ENCODE measurements around the gene PAPSS1.

The PAPSS1 gene

GRCh38 chr4:107635735-107636134 lies 84.3 kb downstream of the PAPSS1 start:
- H3K27ac ChIP-seq, result no peak overlapping the region
- DNase-seq (ENCODE audit: low read depth, low spot score), result no peak

GRCh38 chr4:107631560-107631959 lies 88.5 kb downstream of the PAPSS1 start:
- no peak for DNase-seq (ENCODE audit: low read depth, low spot score)
- no peak overlapping the region for H3K27ac ChIP-seq

DNA sequence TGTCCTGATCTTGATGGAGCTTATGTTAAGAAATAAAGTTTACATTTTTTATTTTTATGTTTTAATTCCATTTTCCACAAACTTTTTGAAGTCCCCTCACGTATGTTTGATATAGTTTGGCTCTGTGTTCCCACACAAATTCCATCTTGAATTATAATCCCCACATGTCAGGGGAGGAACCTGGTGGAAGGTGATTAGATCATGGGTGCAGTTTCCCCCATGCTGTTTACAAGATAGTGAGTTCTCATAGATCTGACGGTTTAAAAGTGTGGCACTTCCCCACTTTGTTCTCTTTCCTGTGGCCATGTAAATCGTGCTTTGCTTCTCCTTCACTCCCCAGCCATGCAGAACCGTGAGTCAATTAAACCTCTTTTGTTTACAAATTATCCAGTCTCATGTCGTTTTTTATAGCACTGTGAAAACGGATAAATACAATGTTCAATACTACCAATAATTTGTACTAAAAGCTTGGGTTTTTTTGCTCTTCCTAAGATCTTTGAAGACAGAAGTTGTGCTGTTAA lies 89.8 kb downstream of the PAPSS1 start:
- DNase-seq (ENCODE audit: low read depth, low spot score), result no peak
- H3K27ac ChIP-seq, result no peak overlapping the region

DNA sequence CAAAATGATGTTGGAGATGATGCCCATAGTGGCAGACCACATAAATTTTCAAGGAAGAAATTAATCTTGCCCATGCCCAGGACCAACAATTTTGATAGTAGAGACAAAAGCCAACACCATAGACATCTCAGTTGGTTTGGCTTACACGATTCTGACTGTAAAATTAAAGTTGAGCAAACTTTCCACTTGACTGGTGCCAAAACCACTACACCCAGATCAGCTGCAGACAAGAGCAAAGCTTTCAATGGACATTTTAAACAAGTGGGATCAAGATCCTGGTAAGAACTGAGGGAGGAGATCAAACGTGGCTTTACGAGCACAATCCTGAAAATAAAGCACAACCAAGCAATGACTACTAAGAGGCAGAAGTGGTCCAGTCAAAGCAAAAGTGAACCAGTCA lies 90.7 kb downstream of the PAPSS1 start:
- no peak for DNase-seq (ENCODE audit: low read depth, low spot score)
- H3K27ac ChIP-seq, result no peak overlapping the region

DNA sequence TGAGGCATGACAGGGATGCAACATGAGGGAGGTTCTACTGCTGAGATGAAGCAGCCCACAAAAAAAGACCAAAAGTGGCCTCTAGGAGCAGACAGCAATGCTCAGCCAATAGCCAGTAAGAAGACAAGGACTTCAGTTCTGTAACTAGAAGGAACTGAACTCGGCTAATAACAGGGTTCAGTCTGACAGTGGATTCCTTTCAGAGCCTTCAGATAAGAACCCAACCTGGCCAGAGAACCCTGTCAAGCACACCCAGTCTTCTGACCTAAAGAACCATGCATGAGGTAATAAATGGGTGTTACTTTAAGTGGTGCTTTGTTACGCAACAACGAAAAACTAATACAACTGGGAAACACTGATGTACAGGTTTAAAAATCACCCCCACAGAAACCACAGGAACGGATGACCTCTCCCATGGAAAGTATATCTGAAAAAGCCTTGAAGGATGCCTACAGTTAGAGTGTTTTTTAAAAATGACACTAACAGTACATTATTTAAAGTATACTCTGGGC lies 94.6 kb downstream of the PAPSS1 start:
- no peak overlapping the region for H3K27ac ChIP-seq
- DNase-seq (ENCODE audit: low read depth, low spot score), result no peak

GRCh38 chr4:107624024-107624423 lies 96.0 kb downstream of the PAPSS1 start:
- H3K27ac ChIP-seq, result no peak overlapping the region
- no peak for DNase-seq (ENCODE audit: low read depth, low spot score)

- no peak for DNase-seq (ENCODE audit: low read depth, low spot score)
- H3K27ac ChIP-seq, result no peak overlapping the region
These were observed 98.0 kb downstream of the PAPSS1 start for GRCh38 chr4:107622006-107622405.

- no peak overlapping the region for H3K27ac ChIP-seq
- no peak for DNase-seq (ENCODE audit: low read depth, low spot score)
These were observed 100.3 kb downstream of the PAPSS1 start for GRCh38 chr4:107619731-107620130.

- DNase-seq (ENCODE audit: low read depth, low spot score), result no peak
- no peak overlapping the region for H3K27ac ChIP-seq
These were observed 101.0 kb downstream of the PAPSS1 start for GRCh38 chr4:107619066-107619465.

DNA sequence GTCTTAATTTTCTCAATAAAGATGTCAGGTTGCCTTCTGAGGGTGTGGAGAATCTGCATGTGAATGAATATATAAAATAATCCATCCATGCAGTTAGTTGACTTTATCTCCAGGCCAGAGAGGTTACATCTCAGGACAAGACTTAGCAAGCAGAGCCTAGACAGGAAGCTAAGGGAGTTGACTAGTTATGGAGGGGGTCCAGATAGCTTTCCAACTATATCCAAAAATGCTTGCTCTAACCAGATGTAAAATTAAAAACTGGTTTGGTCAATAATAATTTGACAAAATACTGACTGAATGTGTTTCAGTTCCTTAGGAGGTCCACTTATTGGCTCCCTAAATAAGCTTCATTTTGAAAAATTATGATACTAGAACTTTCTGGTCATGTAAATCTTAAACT lies 101.4 kb downstream of the PAPSS1 start:
- no peak for DNase-seq (ENCODE audit: low read depth, low spot score)
- no peak overlapping the region for H3K27ac ChIP-seq

DNA sequence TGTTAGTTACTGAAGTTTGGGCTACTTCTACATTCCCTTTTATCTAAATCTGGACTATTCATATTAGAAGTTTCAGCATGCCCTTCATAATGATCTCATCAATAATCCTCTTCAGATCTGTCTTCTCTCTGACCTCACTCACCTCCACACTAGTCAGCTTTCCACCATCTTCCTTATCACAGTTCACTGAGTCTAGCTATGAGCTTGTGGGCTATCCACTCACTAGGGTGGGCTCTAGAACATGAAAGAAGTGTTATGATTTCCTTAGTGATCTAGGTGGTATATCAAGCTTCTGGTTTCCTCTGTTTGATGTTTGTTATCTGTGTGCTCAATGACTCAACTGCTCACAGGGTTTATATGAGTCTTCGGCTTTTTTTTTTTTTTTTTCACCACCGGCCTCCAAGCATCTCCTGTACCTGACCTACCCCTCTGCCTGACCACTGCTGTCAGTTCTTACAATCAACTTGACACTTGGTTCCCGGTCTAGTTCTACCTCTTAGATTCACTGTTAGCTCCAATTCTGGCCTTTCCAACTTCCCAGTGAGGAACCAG lies 103.1 kb downstream of the PAPSS1 start:
- H3K27ac ChIP-seq, result no peak overlapping the region
- no peak for DNase-seq (ENCODE audit: low read depth, low spot score)

GRCh38 chr4:107615809-107616208 lies 104.2 kb downstream of the PAPSS1 start:
- no peak for DNase-seq (ENCODE audit: low read depth, low spot score)
- no peak overlapping the region for H3K27ac ChIP-seq

- DNase-seq (ENCODE audit: low read depth, low spot score), result no peak
- H3K27ac ChIP-seq, result no peak overlapping the region
These were observed 116.6 kb downstream of the PAPSS1 start for GRCh38 chr4:107603430-107603829.

DNA sequence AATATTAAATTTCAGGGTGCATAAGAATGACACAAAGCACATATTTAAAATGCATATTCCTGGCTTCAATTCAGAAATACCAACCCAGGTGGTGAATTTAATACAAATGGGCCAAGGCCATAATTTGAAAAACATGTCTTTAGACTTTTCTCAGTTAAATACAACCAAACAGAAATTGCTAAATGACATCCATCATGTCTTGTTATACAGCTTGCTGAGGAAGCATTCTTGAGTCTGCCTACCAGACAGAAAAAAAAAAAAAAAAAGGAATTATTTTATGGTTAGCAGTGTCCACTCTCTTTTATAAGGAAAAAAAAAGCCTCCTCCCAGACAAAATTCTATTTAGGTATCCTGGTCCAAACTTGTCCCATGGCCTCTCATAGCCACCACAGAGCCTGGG lies 119.1 kb downstream of the PAPSS1 start:
- no peak overlapping the region for H3K27ac ChIP-seq
- DNase-seq (ENCODE audit: low read depth, low spot score), result no peak

GRCh38 chr4:107600436-107600835 lies 119.6 kb downstream of the PAPSS1 start:
- H3K27ac ChIP-seq, result no peak overlapping the region
- DNase-seq (ENCODE audit: low read depth, low spot score), result no peak

- DNase-seq (ENCODE audit: low read depth, low spot score), result no peak
- no peak overlapping the region for H3K27ac ChIP-seq
These were observed 120.2 kb downstream of the PAPSS1 start for GRCh38 chr4:107599841-107600240.

DNA sequence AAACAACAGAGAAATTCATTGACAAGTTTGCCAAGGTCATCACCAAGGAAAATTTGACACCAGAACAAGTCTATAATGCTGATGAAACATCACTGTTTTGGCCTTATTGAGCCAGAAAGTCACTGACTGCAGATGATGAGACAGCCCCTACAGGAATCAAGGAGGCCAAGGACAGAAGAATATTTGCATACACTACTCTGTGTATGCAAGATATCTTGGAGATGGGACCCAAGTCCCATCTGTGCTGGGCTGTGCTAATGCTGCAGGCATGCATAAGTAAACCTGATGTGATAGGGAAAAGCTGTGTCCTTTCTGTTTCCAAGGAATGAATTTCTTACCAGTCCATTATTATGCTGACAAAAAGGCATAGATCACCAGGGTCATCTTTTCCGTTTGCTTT lies 126.8 kb downstream of the PAPSS1 start:
- no peak overlapping the region for H3K27ac ChIP-seq
- no peak for DNase-seq (ENCODE audit: low read depth, low spot score)

DNA sequence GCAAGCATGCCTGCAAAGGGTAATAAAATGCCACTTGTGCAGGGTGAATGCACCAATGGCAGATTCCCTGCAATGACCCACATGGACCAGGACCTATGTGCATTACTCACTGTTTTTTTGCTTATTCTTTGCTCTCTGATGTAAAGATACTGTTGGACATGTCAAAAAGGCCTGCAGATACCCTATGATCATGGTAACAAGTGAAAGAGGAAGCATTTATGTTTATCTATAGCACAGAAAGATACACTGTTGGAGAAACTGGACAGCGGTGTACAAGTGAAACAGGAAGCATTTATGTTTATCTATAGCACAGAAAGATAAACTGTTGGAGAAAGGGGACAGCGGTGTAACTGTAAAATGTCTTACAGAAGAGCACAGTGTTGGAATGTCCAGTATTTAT lies 127.5 kb downstream of the PAPSS1 start:
- no peak for DNase-seq (ENCODE audit: low read depth, low spot score)
- no peak overlapping the region for H3K27ac ChIP-seq

DNA sequence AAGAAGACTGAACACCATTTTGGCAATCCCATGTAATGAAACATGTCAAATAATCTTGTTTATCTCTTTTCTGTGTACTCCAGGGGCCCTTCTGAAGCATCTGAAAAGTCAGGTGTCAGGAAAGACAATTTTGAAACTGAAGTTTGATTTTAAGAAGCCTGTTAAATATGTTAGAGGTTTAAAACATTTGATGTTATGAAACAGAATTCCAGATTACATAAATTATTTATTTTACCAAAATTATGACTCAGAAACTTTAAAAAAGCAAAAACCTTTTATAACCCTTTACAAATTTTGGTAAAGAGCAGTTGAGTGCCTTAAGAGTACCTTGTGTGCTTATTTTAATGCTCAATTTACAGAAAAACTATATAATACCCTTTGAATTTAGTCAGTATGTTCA lies 130.8 kb downstream of the PAPSS1 start:
- no peak for DNase-seq (ENCODE audit: low read depth, low spot score)
- H3K27ac ChIP-seq, result no peak overlapping the region

DNA sequence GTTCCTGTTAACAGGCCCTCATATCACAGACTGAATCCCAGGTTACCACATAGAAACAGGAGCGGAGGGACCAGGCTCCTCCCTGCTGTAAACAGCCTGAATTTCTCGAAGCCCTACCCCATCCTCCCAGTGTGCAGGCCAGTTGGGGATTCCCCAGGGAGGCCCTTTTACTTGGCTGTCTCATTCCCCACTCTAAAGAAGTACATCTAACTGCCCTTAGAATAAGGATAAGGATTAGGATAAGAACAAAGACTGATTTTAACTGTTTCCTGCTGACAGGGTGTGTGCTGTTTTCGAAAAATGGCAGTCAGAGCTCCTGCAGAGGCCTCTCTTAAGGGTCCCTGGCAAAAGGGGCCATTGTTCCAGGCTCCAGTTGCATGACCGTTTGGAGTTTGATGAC lies 133.7 kb downstream of the PAPSS1 start:
- DNase-seq (ENCODE audit: low read depth, low spot score), result no peak
- no peak overlapping the region for H3K27ac ChIP-seq

DNA sequence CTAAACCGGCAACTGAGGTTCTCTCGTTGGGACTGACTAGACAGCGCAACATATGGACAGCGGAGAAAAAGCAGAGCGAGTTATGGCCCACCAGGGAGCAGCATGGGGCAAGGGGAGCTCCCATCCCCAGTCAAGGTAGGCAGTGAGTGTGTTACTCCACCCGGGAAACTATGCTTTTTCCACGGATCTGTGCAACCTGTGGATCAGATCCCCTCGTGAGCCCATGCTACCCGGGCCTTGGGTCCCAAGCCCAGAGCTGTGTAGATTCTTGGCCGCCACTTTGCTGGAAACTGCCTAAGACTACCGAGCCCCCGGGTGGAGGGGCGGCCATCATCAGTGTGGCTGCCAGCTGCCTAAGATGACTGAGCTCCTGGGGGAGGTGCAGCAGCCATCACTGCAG lies 140.9 kb downstream of the PAPSS1 start:
- no peak overlapping the region for H3K27ac ChIP-seq
- no peak for DNase-seq (ENCODE audit: low read depth, low spot score)

- H3K27ac ChIP-seq, result no peak overlapping the region
- no peak for DNase-seq (ENCODE audit: low read depth, low spot score)
These were observed 141.7 kb downstream of the PAPSS1 start for GRCh38 chr4:107578321-107578720.

- DNase-seq (ENCODE audit: low read depth, low spot score), result no peak
- no peak overlapping the region for H3K27ac ChIP-seq
These were observed 142.3 kb downstream of the PAPSS1 start for GRCh38 chr4:107577743-107578142.

Measured in epithelial cell of prostate (primary cell).